NCI-H2081 (cell line): ENCODE measurements around the gene TNKS2.
A peak's percentile ranks its signal among the peaks of the same experiment; 100 is the strongest.
"Not testable (repeated sequence)": the region's sequence is repeated elsewhere in the genome, so short reads cannot be mapped to it uniquely, and the experiment has no call there.

Experiments
- DNase-seq, 2 experiments: peaks; one replicate each; lab custom pipeline; 2025; lab: John Stamatoyannopoulos, UW

The TNKS2 gene

GRCh38 chr10:91796331-91797047 lies 1.7 kb upstream of the TNKS2 start:
- DNase-seq = peak; percentile 8 to 47

DNA sequence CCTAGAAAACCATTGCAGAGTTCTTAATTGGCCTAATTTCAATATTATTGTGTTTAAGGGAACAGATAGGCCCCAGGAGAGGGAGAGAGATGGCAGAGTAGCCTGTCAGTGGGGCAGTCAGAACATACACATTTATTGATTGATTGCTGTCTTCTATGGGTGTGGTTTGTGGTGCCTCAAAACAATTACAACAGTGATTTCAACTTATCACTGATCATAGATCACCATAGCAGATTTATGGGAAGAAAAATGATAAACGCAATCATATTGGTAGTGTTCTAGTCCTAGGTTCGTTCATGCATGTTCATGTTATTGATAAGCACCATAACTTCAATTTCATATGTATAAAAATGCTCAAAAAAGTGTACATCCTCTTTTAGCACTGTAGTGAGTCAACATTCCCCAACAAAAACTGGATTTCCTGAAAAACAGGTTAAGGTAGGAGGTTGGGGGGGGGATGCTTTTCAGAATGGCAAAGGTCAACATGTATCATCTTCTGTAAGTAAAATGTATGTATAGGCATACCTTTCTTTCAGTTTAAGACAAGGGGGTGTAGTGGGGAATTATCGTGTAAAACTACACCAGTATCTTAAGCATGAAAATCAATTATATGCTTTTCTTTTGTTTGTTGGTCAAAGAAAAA lies 1.1 kb upstream of the TNKS2 start:
- no peak for DNase-seq

DNA sequence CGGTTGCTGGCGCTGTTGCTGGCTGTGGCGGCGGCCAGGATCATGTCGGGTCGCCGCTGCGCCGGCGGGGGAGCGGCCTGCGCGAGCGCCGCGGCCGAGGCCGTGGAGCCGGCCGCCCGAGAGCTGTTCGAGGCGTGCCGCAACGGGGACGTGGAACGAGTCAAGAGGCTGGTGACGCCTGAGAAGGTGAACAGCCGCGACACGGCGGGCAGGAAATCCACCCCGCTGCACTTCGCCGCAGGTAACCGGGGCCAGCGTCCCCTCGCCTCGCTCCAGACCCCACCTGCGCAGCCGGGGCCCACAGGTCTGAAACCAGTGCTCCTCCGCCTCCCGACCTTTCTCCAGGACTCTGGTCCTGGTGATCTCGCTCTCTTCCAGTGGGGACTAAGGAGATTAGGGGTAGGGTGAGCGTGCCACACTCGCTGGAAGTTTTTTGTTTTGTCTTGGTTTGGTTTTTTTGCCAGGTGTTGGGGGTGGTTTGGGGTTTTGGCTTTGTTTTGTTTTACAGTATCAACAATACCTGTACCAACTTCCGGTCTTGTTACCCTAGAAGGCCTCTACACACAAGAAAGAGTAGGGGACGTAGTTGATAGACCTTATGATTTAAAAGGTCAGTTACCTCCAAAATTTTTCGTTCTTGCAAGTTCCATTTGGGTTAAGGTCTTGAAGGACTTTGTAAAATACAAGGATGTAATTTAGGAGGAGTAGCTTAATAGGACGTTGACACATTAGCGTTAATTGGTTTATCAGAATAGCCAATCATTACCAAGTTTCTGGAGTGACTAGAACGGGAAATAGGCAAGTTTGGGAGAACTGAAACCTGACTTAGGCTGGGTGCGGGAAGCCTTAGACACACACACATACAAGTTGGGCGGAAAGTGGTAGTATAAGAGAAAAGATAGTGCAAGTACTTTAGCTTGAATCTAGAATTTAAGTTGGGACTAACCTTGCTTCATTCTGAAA lies 704 bp downstream of the TNKS2 start:
- DNase-seq = peak; percentile 21 to 53

GRCh38 chr10:91799612-91799975 lies 1.4 kb downstream of the TNKS2 start:
- no peak for DNase-seq

DNA sequence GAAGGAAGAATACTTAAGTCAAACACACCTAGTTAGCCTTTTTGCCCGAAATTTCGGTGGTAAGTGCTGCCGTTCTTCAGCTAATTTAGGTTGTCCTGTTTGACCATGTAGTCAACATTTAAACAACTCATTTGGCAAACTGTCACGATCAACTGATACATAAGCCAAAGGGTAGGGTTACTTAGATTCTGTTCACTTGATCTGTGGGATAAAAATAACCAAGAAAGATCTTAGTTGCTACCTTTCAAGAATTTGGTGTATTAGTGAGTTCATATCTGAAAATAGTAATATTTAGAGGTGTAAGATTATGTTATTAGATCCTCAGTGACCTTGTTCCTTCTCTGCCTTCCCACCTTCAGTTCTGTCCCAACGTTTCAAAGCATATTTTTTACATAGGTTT lies 2.0 kb downstream of the TNKS2 start:
- DNase-seq = no peak

DNA sequence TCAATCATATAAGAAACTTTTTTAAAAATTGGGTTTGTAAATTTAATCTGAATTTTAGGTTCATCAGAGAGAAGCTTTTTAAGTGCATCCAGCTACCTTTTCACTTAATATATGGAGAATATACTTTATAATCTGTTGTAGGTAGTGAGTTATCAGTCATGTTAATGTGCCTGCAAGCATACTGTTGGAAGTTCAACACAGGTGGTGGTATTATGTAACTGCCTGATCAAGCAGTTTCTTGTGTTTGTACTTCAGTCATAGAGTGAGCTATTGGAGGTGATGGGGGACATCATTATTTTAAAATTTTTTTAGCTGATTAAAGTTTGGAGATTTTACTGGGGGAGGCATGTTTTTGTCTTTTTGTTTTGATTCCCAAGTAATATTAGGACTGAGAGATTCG lies 2.5 kb downstream of the TNKS2 start:
- no peak for DNase-seq

DNA sequence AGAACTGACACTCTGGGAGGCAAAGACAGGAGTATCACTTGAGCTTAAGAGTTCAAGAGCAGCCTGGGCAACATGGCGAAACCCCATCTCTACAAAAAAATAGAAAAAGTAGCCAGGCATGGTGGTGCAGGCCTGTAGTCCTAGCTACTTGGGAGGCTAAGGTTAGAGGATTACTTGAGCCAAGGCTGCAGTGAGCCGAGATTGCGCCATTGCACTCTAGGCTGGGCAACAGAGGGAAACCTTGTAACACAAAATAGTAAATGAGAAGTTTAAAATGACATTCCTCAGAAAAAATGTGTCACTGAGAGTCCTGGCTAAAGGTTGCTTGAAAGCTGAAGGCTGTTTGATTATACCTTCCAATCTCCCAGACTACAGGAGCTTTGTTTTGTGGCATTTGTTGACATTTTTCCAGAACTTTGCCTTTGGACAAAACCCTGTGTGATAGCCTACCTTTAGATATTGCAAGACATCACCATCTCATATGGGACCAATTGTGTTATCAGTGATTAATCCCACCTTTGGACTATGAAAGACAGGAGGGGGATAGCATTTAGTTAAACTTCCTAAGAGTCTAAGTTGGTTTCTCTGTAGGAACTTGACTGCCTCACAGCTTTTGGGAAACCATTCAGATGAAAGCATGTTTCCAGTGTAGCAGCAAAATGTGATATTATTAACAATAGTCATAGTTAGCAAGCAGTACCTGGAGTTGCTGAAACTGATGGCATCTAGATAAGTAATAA lies 5.3 kb downstream of the TNKS2 start:
- no peak for DNase-seq

DNA sequence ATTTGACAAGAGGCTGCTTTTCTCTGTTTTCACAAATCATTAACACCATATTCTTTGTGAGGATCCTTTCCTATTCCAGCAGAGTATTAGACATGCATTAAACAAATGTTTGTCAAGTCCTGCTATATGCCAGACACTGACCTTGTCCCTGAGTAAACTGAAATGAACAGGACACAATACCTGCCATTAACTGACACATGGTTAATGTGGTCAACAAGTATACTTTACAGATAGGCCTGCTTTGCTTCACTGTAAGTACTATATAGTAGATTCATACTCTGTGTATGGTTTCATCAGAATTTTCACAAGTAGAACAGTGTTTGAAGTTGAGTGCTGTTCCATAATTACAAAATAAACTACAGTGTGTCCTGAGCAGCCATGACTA lies 5.9 kb downstream of the TNKS2 start:
- DNase-seq = no peak

GRCh38 chr10:91805110-91805838 lies 7.0 kb downstream of the TNKS2 start:
- no peak for DNase-seq

DNA sequence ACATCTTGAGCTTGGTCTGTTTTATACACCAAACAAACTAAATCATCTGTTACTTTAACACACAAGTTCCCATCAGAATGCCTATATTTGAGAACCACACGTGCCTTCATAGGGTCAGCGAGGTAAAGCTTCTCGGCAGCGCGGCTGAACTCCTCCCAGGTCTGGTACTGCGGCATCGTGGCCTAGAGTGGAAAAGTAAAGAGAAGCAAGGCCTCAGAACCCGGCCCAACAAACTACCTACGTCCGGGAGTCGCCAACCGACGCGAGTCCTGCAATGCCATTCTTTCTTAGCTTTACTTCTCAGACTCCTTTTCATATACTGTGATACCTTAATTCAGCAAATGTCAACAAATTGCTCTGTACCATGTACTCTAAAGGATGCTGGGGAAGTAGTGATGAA lies 9.0 kb downstream of the TNKS2 start:
- not testable (repeated sequence) for DNase-seq

DNA sequence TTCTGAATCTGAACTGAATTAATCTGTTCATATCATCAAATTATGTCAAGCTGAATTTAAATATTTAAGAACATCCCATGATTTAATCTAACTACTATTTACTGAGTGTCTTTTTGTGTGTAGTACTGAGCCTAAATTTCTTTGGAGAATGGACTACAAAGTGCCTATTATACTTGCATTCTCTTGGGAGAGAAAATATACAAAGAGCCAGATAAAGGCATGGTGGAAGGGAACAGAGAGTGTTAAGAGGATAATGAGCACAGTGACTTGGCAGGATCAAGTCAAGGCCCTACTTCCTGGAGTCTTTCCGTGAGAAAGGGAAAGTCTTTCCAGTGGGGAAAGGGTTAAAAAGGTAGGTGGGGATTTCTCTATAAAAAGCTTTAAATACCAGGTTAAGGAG lies 15.0 kb downstream of the TNKS2 start:
- DNase-seq = no peak

DNA sequence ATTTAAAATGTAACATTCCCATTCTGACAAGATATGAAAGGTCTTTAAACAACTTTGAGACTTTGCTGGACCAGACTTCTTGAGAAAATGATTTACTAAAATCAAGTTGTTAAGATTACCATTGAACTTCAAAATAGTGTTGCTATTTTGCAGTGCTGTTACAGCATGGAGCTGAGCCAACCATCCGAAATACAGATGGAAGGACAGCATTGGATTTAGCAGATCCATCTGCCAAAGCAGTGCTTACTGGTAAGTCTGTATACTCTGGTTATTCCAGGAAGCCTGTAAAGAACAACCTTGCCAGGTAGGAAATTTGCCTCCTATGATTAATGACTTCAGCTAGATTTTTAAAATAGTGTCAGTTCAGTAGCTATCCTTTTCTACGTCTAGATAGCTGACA lies 18.8 kb downstream of the TNKS2 start:
- no peak for DNase-seq

GRCh38 chr10:91820144-91820543 lies 21.9 kb downstream of the TNKS2 start:
- no peak for DNase-seq

DNA sequence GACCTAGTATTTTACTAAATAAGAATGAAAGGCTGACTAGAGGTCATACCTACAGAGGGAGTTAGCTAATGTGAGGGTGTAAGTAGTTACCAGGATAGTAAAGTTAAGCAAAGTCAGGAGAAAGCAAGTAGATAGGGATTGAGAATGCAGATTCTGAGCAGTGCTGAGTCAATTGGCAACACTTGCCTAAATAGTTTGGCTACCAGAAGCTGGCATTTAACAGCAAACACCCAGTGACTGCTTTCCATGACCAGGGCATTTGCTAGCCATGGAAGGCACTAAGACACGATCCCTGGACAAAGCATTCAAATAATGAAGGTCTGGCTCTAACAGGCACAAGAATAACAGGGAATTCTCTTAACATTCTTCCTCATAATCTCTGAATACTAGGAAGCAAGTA lies 25.9 kb downstream of the TNKS2 start:
- no peak for DNase-seq

DNA sequence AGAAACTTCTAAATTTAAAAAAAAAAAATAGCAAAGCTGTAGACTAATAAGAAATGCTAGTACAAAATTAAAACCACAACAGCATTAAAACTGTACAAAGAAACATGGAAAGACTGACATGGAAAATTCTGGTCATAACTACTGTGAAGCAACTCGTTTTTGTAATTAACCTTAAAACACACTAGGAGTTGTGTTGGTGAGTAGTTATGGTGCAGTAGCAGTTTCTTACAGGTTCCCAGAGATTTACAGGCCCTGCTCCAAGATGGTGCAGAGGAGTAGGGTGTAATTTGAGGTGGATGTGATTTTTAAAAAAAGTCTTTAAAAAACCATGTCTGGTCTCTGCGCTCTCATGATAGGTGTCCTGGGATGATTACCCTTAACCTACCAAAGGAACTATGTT lies 31.0 kb downstream of the TNKS2 start:
- DNase-seq = no peak

DNA sequence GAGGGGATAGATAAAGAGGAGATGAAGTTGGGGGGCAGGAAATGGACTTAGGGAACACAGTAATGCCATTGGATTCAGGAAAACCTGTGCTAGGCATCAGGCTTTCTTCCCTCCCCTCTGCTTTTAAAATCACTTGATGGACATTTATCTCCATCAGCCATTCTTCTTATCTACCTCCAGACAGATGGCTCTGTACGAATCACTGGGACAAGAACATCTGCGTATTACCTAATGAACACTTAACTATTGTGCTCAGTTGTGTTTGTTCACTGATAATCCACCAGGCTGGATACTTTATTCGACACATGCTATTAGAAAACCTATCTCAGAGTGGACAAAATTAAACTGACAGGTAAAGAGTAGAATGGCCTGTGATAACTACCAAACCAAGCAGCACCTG lies 40.0 kb downstream of the TNKS2 start:
- DNase-seq = no peak

DNA sequence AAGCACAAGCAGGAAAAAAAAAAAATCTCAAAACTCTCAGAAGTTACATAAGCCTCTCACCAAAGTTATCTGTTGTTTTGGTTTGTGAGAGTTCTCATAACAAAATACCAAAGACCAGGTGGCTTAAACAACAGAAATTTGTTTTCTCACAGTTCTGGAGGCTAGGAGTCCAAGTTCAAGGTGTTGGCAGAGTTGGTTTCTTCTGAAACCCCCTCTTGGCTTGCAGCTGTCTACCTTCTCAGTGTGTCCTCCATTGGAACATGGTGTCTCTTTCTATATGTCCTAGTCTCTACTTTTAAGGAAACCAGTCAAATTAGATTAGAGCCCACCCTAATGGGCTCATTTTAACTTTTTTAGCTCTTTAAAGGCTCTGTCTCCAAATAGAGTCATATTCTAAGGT lies 44.9 kb downstream of the TNKS2 start:
- DNase-seq = no peak

DNA sequence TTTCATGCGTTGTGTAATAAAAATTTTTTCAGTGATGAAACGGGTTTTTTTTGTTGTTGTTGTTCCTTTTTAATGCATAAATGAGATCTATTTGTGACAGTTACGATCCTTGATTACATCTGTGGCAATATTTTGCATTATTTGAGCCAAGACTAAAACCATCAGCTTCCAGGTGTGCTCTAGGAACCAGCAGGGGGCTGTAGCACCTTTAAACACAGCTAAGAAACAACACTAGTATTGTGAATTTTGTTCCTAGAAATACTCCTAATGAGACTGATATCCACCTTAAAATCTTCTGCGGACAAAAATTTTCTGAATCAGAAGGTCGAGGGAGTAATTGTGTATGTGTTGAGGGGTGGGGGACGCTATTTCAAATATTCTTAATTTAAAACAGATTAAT lies 58.4 kb downstream of the TNKS2 start:
- DNase-seq = no peak

DNA sequence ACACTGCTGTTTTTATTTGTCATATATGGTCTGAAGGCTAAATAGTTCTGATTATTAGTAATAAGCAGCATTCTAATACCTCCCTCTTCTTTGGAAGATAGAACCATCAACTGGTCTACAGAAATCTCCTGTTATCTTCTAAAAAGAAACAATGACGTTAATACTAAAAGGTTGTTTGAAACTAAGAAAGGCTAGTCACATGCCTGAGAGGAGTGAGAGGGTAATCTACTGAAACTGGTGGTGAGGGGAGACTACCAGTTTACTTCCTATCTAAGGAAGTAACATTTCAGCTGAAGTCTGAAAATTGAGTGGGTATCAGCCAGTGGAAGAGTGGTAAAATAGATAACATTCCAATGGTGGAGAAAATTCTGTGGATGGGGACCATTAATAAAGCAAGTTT lies 62.7 kb downstream of the TNKS2 start:
- DNase-seq = no peak

DNA sequence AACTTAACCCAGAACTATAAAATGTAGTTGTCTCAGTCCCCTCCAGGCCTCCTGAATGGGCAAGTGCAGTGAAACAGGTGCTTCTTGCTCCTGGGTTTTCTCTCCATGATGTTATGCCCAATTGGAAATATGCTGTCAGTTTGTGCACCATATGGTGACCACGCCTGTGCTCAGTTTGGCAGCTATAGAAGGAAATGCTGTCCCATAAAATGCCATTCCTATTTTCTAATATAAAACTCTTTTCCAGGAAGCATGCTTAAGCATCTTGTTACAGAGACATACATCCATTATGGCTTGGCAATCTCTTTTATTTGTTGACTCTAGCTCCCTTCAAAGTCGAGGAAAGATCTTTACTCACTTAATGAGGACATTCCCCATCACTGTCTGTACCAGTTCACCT lies 65.9 kb downstream of the TNKS2 start:
- DNase-seq = no peak

- no peak for DNase-seq
Measured at GRCh38 chr10:91864744-91865143, 66.5 kb downstream of the TNKS2 start.
